Measurements from ENCODE around the gene SP100.
"Not testable (repeated sequence)": the region's sequence is repeated elsewhere in the genome, so short reads cannot be mapped to it uniquely, and the experiment has no call there.

The SP100 gene

GRCh38 chr2:230414302-230414701 lies 1.7 kb upstream of the SP100 start:
- DNase-seq (ENCODE audit: low read depth, low spot score), result no peak

GRCh38 chr2:230417436-230417835 lies 1.4 kb downstream of the SP100 start:
- no peak for DNase-seq (ENCODE audit: low read depth, low spot score)
- no peak overlapping the region for H3K4me3 ChIP-seq (ENCODE audit: low read length)

More at GRCh38 chr2:230414302-230414701, 1.7 kb upstream of the SP100 start:
- no peak overlapping the region for H3K4me3 ChIP-seq (ENCODE audit: low read length)

- no peak for DNase-seq (ENCODE audit: low read depth, low spot score)
- no peak overlapping the region for H3K4me3 ChIP-seq (ENCODE audit: low read length)
These were observed 2.5 kb downstream of the SP100 start for GRCh38 chr2:230418341-230419016.

DNA sequence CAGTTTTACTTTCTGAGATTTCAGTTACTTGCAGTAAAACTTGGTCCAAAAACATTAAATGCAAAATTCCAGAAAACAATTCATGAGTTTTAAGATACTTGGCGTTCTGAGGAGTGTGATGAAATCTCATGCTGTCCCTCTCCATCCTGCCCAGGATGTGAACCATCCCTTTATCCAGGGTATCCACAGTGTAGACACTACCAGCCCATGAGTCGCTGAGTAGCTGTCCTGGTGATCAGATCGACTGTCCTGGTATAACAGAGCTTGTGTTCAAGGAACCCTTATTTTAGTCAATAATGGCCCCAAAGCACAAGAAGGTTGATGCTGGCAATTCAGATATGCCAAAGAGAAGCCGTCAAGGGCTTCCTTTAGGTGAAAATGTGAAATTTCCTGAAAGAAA lies 3.2 kb downstream of the SP100 start:
- no peak overlapping the region for H3K4me3 ChIP-seq (ENCODE audit: low read length)
- no peak for DNase-seq (ENCODE audit: low read depth, low spot score)

DNA sequence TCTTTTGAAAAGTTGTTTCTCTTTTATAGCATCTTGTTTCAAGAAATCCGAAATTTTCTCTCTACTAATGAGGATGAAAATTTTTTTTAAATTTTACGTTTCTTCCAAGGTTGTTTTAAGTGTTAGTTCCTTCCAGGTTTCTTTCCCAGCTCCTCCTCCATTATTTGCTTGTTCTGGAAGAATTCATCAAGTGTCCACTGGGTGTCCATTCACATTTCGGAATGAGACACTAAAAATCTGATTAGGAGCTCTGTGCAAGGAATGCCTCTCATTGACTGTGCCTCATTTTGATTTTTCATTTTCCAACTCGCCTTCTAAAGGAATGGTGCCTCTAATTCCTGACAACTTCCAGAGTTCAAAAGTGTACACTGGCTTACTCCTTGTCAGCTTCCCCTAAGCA lies 6.1 kb downstream of the SP100 start:
- no peak for DNase-seq (ENCODE audit: low read depth, low spot score)
- no peak overlapping the region for H3K4me3 ChIP-seq (ENCODE audit: low read length)

DNA sequence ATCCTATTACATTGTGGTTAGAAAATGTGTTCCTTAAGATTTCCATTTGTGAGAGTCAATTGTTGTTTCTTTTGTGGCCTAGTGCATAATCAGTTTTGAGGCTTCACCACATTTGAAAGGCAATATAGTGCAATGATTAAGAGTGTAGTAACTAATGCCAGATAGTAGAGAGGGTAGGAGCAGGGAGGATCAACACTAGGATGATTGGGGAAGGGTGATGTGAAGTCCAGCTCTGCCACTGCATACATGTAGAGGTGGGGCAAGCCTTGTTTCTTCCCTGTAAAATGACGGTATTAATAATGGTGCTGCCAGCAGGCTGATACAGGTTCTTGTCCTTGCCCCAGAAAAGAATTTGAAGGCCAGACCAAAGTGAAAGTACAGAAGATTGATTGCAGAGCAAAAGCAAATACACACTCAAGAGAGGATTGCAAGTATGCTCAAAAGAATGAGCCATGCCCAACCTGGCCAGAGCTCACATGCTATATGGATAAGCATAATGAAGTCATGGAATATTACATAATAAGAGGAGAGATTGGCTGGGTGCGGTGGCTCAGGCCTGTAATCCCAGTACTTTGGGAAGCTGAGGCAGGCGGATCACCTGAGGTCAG lies 8.0 kb downstream of the SP100 start:
- H3K4me3 ChIP-seq (ENCODE audit: low read length), result no peak overlapping the region
- no peak for DNase-seq (ENCODE audit: low read depth, low spot score)

GRCh38 chr2:230425377-230425776 lies 9.4 kb downstream of the SP100 start:
- DNase-seq (ENCODE audit: low read depth, low spot score), result no peak
- no peak overlapping the region for H3K4me3 ChIP-seq (ENCODE audit: low read length)

DNA sequence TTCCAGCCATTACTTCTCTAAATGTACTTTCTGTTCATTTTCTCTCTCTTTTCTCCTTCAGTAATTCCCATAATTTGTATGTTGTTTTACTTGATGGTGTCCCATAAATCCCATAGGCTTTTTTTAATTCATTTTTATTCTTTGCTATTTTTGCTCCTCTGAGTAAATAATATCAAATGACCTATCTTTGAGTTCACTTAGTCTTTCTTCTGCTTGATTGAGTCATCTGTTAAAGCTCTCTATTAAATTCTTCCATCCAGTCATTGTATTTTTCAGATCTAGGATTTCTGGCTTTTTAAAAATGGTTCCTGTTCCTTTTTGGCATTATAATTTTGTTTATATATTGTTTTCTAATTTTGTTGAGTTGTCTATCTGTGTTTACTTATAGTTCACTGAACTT lies 13.5 kb downstream of the SP100 start:
- no peak overlapping the region for H3K4me3 ChIP-seq (ENCODE audit: low read length)
- DNase-seq (ENCODE audit: low read depth, low spot score), result no peak

GRCh38 chr2:230430957-230431910 lies 15.2 kb downstream of the SP100 start:
- no peak overlapping the region for H3K4me3 ChIP-seq (ENCODE audit: low read length)
- peak; percentile 42 for DNase-seq (ENCODE audit: low read depth, low spot score)

DNA sequence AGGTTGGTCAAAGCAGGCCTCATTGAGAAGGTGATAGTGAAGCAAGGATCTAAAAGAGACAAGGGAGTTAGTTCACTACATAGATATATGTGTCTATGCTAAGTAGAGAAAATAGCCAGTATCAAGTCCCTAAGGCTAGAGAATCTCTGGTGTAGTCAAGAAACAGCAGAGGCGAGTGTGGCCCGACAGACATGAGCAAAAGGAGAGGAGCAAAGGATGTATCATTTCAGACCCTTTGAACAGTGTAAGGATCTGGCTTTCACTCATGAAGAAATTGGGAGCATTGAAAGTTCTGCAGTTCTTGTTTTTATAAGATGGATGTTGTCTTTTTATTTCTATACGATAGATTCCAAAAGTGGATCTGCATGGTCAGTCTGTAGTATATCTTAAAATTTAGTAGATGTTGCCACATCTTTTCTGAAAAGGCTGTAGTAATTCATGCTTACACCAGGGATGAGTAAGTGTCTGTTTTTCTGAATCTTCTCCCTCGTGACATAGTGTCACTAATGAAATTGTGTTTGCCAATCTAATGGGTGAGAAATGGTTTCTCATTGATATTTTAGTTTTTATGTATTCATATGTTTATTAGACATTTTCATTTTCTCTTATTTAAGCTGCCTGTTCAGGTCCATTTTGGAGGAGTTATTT lies 18.8 kb downstream of the SP100 start:
- no peak for DNase-seq (ENCODE audit: low read depth, low spot score)
- no peak overlapping the region for H3K4me3 ChIP-seq (ENCODE audit: low read length)

- no peak for DNase-seq (ENCODE audit: low read depth, low spot score)
- H3K4me3 ChIP-seq (ENCODE audit: low read length), result no peak overlapping the region
These were observed 19.4 kb downstream of the SP100 start for GRCh38 chr2:230435431-230435830.

DNA sequence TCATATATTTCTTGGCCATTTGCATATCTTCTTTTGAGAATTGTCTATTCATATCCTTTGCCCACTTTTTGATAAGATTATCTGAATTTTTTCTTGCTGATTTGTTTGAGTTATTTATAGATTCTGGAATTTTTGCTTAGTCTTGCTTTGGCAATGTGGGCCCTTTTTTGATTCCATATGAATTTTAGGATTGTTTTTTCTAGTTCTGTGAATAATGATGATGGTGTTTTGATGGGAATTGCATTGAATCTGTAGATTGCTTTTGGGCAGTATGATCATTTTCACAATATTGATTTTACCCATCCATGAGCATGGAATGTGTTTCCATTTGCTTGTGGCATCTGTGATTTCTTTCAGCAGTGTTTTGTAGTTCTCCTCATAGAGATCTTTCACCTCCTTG lies 23.1 kb downstream of the SP100 start:
- not testable (repeated sequence) for H3K4me3 ChIP-seq (ENCODE audit: low read length); DNase-seq (ENCODE audit: low read depth, low spot score)

- no peak for DNase-seq (ENCODE audit: low read depth, low spot score)
- no peak overlapping the region; the same call in 1 of the 2 replicates for H3K4me3 ChIP-seq (ENCODE audit: low read length)
These were observed 23.6 kb downstream of the SP100 start for GRCh38 chr2:230439590-230439989.

- H3K4me3 ChIP-seq (ENCODE audit: low read length), result peak overlapping the region; percentile 8; the same call in 1 of the 2 replicates
These were observed 25.4 kb downstream of the SP100 start for GRCh38 chr2:230441227-230441897.

DNA sequence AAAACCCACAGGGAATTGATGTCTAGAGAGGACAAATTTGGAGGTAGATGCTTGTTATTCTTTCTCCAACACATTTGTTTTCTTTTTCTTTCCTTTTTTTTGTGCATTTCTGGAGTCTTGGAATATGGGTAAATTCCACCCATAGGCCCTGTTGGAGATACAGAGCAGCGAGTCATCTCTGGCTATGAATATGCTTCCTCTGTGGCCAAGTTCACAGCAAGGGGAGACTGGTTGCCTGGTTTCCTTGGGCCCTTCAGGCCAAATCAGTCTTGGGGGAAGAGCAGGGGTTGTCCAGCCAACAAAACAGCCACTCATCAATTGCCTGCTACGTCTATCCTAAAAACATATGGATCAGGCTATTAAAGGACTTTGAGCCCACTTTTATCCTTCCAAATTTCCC lies 27.5 kb downstream of the SP100 start:
- no peak for DNase-seq (ENCODE audit: low read depth, low spot score)
- no peak overlapping the region for H3K4me3 ChIP-seq (ENCODE audit: low read length)

More at GRCh38 chr2:230441227-230441897, 25.4 kb downstream of the SP100 start:
- peak; percentile 70 for DNase-seq (ENCODE audit: low read depth, low spot score)

DNA sequence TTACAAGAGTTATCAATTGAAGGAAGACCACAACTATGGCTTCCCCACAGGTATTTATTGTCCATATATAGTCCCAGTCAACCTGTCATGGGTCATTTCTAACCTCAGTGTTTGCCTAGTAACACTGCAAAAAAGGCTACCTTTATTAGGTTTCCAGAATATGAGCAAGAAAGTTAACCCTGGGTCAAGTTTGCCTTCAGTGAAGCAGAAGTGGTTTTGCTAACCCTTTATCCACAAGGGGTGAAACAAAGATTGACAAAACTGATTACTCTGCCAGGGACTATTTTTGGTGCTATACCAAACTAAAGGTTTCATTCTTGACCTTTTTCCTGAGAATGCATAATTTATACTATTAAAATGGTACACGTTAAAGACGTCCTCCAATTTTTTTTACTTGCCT lies 28.8 kb downstream of the SP100 start:
- no peak for DNase-seq (ENCODE audit: low read depth, low spot score)

DNA sequence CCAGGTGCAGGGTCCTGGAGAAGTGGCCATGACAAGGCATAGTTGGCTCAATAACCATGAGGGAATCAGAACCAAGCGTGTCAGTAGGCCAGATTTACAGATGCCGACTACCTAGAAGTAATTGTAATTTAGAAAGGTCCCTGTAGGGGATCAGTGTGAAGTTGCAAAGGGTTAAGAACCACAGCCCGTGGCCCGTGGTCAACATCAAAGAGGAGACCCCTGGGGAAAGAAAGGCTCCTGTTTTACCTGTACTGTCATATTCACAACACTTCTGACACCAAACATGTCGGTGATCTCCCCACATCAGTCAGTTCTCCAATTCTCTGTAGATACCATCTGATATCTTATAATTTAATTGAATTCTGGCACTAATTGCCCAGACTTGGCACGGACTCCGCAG lies 31.0 kb downstream of the SP100 start:
- H3K4me3 ChIP-seq (ENCODE audit: low read length), result no peak overlapping the region
- DNase-seq (ENCODE audit: low read depth, low spot score), result peak; percentile 6

More for the DNA sequence above, 28.8 kb downstream of the SP100 start:
- no peak overlapping the region for H3K4me3 ChIP-seq (ENCODE audit: low read length)

DNA sequence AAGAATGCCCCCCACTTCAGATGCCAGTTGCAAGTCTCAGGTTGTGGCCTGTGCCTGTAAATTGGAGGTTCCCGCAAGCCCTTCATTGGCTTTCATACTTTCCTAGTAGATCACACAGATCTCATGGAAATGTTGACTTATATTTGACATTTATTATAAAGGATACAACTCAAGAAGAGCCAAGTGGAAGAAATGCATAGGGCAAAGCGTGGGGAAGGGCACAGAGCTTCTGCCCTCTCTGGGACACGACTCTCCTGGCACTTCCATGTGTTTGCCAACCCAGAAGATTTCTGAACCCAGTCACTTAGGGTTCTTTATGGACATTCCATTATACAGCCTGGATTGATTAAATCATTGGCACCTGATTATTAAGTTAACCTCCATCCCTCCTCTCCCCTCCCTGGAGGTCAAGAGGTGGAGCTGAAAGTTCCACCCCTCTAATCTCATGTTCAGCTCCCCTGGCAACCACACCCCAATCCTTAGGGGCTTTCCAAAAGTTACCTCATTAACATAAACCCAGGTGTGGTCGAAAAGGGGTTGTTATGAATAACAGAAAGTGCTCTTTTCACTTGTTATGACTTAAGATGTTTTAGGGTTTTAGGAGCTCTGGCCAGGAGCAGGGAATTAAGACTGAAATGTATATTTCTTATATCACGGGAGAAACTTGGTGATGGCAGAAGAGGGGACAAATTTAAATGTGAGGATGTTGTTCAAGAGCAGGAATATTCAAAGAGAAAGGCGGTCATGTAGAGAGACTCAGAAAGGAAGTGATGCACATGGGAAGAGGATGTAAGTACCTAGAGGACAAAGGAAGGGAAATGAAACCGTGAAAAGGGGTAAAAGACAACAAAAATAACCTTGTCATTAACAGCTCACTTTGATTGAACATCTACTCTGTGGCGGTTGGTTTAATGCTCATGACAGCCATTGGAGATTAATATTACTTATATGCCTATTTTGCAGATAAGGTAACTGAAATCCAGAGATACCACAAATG lies 31.8 kb downstream of the SP100 start:
- no peak for DNase-seq (ENCODE audit: low read depth, low spot score)
- no peak overlapping the region for H3K4me3 ChIP-seq (ENCODE audit: low read length)

All from Jurkat, Clone E6-1 (cell line).